ENCODE measurements around the gene TSPAN8. TPM values are rescaled to one million over a fixed set of nuclear protein-coding genes. Genes with fewer than 3 reads are reported as not detected.
"Not testable (repeated sequence)": the region's sequence is repeated elsewhere in the genome, so short reads cannot be mapped to it uniquely, and the experiment has no call there.

Gene TSPAN8
- total RNA-seq, 1 donor from 2014 or later: not detected

DNA sequence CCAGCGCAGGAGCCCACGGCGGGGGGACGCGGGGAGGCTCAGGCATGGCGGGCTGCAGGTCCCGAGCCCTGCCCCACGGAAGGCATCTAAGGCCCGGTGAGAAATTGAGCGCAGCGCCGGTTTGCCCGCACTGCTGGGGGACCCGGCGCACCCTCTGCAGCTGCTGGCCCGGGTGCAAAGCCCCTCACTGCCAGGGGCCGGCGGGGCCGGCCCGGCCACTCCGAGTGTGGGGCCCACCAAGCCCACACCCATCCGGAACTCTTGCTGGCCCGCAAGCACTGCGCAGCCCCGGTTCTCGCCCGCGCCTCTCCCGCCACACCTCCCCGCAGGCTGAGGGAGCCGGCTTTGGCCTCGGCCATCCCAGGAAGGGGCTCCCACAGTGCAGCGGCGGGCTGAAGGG is 8.5 kb upstream of the TSPAN8 start:
- Mint-ChIP-seq H3K27ac (no peak overlapping the region), H3K36me3 (no peaks in the 10 kb centered on the region), H3K4me3 (no peak overlapping the region), H3K4me1 (no peaks in the 10 kb centered on the region), H3K27me3 (ENCODE audit: insufficient read depth, low read depth) (no peaks in the 10 kb centered on the region), H3K9me3 (peaks cover 5% of the 10 kb centered on the region)
- Histone ChIP-seq H3K79me2 (ENCODE audit: low read depth) (no peaks in the 10 kb centered on the region), H3K4me1 (no peaks in the 10 kb centered on the region), H3K9me3 (ENCODE audit: low read depth) (no peaks in the 10 kb centered on the region), H4K20me1 (ENCODE audit: low read depth) (no peaks in the 10 kb centered on the region), H3K4me2 (no peak overlapping the region), H3K27me3 (no peaks in the 10 kb centered on the region), H2AFZ (replicated peaks) (no peak overlapping the region), H3K36me3 (no peaks in the 10 kb centered on the region), H3K27ac (no peak overlapping the region), H3K9ac (no peak overlapping the region), H3K4me3 (no peak overlapping the region), H3F3A (ENCODE audit: low read depth) (no peaks in the 10 kb centered on the region)
- DNase-seq (ENCODE audit: low spot score): no peak
- TF ChIP-seq, protein P1, sequence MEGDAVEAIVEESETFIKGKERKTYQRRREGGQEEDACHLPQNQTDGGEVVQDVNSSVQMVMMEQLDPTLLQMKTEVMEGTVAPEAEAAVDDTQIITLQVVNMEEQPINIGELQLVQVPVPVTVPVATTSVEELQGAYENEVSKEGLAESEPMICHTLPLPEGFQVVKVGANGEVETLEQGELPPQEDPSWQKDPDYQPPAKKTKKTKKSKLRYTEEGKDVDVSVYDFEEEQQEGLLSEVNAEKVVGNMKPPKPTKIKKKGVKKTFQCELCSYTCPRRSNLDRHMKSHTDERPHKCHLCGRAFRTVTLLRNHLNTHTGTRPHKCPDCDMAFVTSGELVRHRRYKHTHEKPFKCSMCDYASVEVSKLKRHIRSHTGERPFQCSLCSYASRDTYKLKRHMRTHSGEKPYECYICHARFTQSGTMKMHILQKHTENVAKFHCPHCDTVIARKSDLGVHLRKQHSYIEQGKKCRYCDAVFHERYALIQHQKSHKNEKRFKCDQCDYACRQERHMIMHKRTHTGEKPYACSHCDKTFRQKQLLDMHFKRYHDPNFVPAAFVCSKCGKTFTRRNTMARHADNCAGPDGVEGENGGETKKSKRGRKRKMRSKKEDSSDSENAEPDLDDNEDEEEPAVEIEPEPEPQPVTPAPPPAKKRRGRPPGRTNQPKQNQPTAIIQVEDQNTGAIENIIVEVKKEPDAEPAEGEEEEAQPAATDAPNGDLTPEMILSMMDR (IDR thresholded peaks at IDR 0.05): no peak
- TF ChIP-seq EZH2 (IDR thresholded peaks at IDR 0.05) (no peak), EZH2phosphoT487 (IDR thresholded peaks at IDR 0.05) (no peak)

DNA sequence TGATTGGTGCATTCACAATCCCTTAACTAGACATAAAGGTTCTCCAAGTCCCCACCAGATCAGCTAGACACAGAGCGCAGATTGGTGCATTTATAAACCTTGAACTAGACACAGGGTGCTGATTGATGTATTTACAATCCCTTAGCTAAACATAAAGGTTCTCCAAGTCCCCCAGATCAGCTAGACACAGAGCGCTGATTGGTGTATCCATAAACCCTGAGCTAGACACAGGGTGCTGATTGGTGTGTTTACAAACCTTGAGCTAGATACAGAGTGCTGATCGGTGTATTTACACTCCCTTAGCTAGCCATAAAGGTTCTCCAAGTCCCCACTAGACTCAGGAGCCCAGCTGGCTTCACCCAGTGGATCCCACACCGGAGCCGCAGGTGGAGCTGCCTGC is 8.0 kb upstream of the TSPAN8 start:
- not testable (repeated sequence) for H3K9ac ChIP-seq; H3K27me3 Mint-ChIP-seq (ENCODE audit: insufficient read depth, low read depth); H4K20me1 ChIP-seq (ENCODE audit: low read depth); H3K4me2 ChIP-seq; H3K27ac Mint-ChIP-seq; H3K27me3 ChIP-seq; H3K36me3 Mint-ChIP-seq; H3K4me3 ChIP-seq; H3K4me1 ChIP-seq; H3K9me3 Mint-ChIP-seq; H3K27ac ChIP-seq; H2AFZ ChIP-seq (replicated peaks); DNase-seq (ENCODE audit: low spot score); H3F3A ChIP-seq (ENCODE audit: low read depth); H3K4me1 Mint-ChIP-seq; H3K4me3 Mint-ChIP-seq; H3K79me2 ChIP-seq (ENCODE audit: low read depth); H3K9me3 ChIP-seq (ENCODE audit: low read depth); H3K36me3 ChIP-seq

DNA sequence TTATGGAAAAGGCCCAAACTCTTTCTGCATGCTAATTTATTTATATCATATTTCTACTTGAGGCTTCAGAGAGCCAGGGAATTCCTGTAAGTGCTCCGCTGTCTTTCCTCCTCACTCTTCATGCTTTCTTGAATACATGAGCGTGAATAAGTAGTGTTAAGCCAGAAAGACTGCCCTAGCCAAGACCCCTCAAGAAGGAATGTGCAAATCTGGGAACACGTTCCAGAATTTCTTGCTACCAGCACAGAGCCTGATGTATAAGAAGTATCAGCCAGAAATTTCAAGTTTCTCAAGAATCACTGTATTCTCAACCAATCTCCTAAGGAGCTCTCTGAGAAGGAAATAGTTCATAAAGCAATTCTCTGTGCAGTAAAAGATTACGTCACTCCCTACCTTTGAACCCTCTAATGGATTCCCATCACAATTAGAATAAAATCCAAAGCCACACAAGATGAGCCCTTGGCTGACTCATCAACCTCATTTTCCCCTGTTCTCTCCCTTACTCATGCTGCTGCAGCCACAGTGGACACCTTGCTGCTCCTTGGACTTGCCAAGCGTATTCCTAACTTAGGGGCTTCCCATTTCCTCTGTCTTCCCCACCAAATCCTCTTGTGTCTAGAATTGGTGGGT is 6.9 kb upstream of the TSPAN8 start:
- no peak overlapping the region for H3K27ac ChIP-seq
- no peak for TF ChIP-seq EZH2phosphoT487 (IDR thresholded peaks at IDR 0.05)
- no peak for TF ChIP-seq EZH2 (IDR thresholded peaks at IDR 0.05)
- TF ChIP-seq, protein P1 (IDR thresholded peaks at IDR 0.05): no peak
- H4K20me1 ChIP-seq (ENCODE audit: low read depth): no peaks in the 10 kb centered on the region
- no peaks in the 10 kb centered on the region for H3K36me3 ChIP-seq
- H3K9ac ChIP-seq: no peak overlapping the region
- Mint-ChIP-seq H3K9me3 (peaks cover 5% of the 10 kb centered on the region), H3K4me3 (no peak overlapping the region), H3K27ac (no peak overlapping the region), H3K27me3 (ENCODE audit: insufficient read depth, low read depth) (no peaks in the 10 kb centered on the region), H3K36me3 (no peaks in the 10 kb centered on the region), H3K4me1 (no peaks in the 10 kb centered on the region)
- no peak overlapping the region for H3K4me2 ChIP-seq
- no peaks in the 10 kb centered on the region for H3K79me2 ChIP-seq (ENCODE audit: low read depth)
- H3K27me3 ChIP-seq: no peaks in the 10 kb centered on the region
- H3K4me3 ChIP-seq: no peak overlapping the region
- no peaks in the 10 kb centered on the region for H3F3A ChIP-seq (ENCODE audit: low read depth)
- DNase-seq (ENCODE audit: low spot score): no peak
- H3K9me3 ChIP-seq (ENCODE audit: low read depth): no peaks in the 10 kb centered on the region
- H2AFZ ChIP-seq (replicated peaks): no peak overlapping the region
- H3K4me1 ChIP-seq: no peaks in the 10 kb centered on the region

DNA sequence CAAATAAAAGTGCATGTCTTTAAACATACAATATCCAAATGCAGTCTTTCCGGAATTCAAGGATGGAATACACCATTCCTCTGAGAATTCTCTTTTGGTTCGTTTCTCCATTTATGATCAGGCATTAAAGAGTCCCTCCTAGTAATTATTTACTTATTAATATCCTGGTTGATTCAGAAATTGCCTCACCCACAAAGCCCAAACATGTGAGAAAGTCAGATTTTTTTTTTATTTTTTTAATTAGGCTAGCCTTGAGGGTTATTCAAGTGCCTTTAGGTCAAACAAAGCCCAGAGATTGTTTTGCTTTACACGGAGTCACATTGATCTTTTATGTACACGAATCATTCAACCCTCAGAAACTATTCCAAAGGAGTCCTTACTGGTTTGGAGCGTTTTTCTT is 6.4 kb upstream of the TSPAN8 start:
- Histone ChIP-seq H2AFZ (replicated peaks) (no peak overlapping the region), H3K27ac (no peak overlapping the region), H3K9ac (no peak overlapping the region), H3K27me3 (no peaks in the 10 kb centered on the region), H3K36me3 (no peaks in the 10 kb centered on the region), H3K79me2 (ENCODE audit: low read depth) (no peaks in the 10 kb centered on the region), H3F3A (ENCODE audit: low read depth) (no peaks in the 10 kb centered on the region), H3K9me3 (ENCODE audit: low read depth) (no peaks in the 10 kb centered on the region), H4K20me1 (ENCODE audit: low read depth) (no peaks in the 10 kb centered on the region), H3K4me3 (no peak overlapping the region), H3K4me1 (no peaks in the 10 kb centered on the region), H3K4me2 (no peak overlapping the region)
- Mint-ChIP-seq H3K36me3 (no peaks in the 10 kb centered on the region), H3K27me3 (ENCODE audit: insufficient read depth, low read depth) (no peaks in the 10 kb centered on the region), H3K9me3 (peaks cover 5% of the 10 kb centered on the region), H3K27ac (no peak overlapping the region), H3K4me1 (no peaks in the 10 kb centered on the region), H3K4me3 (no peak overlapping the region)
- TF ChIP-seq EZH2 (IDR thresholded peaks at IDR 0.05) (no peak), EZH2phosphoT487 (IDR thresholded peaks at IDR 0.05) (no peak)
- TF ChIP-seq, protein P1 (IDR thresholded peaks at IDR 0.05): no peak
- no peak for DNase-seq (ENCODE audit: low spot score)
